Nephron (organoid): ENCODE results near the gene AADACL4.

Experiments
- H3K27ac Mint-ChIP-seq, 3 experiments: 2 replicates each; pipeline ENCODE4 v1.8.0; 2020; ENCODE audit warnings: mixed read lengths in 3 of 3, mild to moderate bottlenecking in 2 of 3, moderate library complexity in 1 of 3
- H3K27me3 Mint-ChIP-seq: 2 replicates; pipeline ENCODE4 v1.8.0; 2021; ENCODE audit warnings: low read depth, mild to moderate bottlenecking, moderate library complexity, mixed read lengths
- H3K36me3 Mint-ChIP-seq: 2 replicates; pipeline ENCODE4 v1.8.0; 2020; ENCODE audit warnings: low read depth, mixed read lengths
- H3K4me1 Mint-ChIP-seq: 2 replicates; pipeline ENCODE4 v1.8.0; 2020; ENCODE audit warnings: mixed read lengths
- H3K4me3 Mint-ChIP-seq, 3 experiments: 2 replicates each; pipeline ENCODE4 v1.8.0; 2020; ENCODE audit warnings: mild to moderate bottlenecking in 3 of 3, mixed read lengths in 3 of 3, moderate library complexity in 2 of 3
- H3K9me3 Mint-ChIP-seq: 2 replicates; pipeline ENCODE4 v1.8.0; 2020; ENCODE audit warnings: mixed read lengths
- TF ChIP-seq, protein P1 (sequence below), 3 experiments: fragments of 200-600 bp; sonication (generic); IDR thresholded peaks; one replicate each; pipeline ENCODE4 v1.5.0; 2021; ENCODE audit warnings: antibody characterized with exemption in 3 of 3; ENCODE audit not compliant: unreplicated experiment in 3 of 3

The AADACL4 gene

GRCh38 chr1:12678350-12678749, 34.5 kb downstream of the AADACL4 start:
- no peak overlapping the region for H3K27ac Mint-ChIP-seq
- TF ChIP-seq, protein P1, sequence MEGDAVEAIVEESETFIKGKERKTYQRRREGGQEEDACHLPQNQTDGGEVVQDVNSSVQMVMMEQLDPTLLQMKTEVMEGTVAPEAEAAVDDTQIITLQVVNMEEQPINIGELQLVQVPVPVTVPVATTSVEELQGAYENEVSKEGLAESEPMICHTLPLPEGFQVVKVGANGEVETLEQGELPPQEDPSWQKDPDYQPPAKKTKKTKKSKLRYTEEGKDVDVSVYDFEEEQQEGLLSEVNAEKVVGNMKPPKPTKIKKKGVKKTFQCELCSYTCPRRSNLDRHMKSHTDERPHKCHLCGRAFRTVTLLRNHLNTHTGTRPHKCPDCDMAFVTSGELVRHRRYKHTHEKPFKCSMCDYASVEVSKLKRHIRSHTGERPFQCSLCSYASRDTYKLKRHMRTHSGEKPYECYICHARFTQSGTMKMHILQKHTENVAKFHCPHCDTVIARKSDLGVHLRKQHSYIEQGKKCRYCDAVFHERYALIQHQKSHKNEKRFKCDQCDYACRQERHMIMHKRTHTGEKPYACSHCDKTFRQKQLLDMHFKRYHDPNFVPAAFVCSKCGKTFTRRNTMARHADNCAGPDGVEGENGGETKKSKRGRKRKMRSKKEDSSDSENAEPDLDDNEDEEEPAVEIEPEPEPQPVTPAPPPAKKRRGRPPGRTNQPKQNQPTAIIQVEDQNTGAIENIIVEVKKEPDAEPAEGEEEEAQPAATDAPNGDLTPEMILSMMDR (IDR thresholded peaks at IDR 0.05; ENCODE audit: unreplicated experiment in 3 of 3): no peak
- no peaks in the 10 kb centered on the region for H3K4me1 Mint-ChIP-seq
- H3K9me3 Mint-ChIP-seq: peaks cover 15% of the 10 kb centered on the region
- H3K36me3 Mint-ChIP-seq: no peaks in the 10 kb centered on the region
- peaks cover 4% of the 10 kb centered on the region for H3K27me3 Mint-ChIP-seq
- H3K4me3 Mint-ChIP-seq: no peak overlapping the region

GRCh38 chr1:12678820-12679219, 34.9 kb downstream of the AADACL4 start:
- H3K9me3 Mint-ChIP-seq: peaks cover 15% of the 10 kb centered on the region

GRCh38 chr1:12690156-12690555, 46.3 kb downstream of the AADACL4 start:
- Mint-ChIP-seq H3K36me3 (no peaks in the 10 kb centered on the region), H3K4me1 (no peaks in the 10 kb centered on the region)
- TF ChIP-seq, protein P1 (IDR thresholded peaks at IDR 0.05; ENCODE audit: unreplicated experiment in 3 of 3): no peak

More at GRCh38 chr1:12678820-12679219, 34.9 kb downstream of the AADACL4 start:
- H3K27me3 Mint-ChIP-seq: peaks cover 4% of the 10 kb centered on the region
- no peaks in the 10 kb centered on the region for H3K36me3 Mint-ChIP-seq
- H3K27ac Mint-ChIP-seq: no peak overlapping the region
- no peak overlapping the region for H3K4me3 Mint-ChIP-seq
- TF ChIP-seq, protein P1 (IDR thresholded peaks at IDR 0.05; ENCODE audit: unreplicated experiment in 3 of 3): no peak
- no peaks in the 10 kb centered on the region for H3K4me1 Mint-ChIP-seq

DNA sequence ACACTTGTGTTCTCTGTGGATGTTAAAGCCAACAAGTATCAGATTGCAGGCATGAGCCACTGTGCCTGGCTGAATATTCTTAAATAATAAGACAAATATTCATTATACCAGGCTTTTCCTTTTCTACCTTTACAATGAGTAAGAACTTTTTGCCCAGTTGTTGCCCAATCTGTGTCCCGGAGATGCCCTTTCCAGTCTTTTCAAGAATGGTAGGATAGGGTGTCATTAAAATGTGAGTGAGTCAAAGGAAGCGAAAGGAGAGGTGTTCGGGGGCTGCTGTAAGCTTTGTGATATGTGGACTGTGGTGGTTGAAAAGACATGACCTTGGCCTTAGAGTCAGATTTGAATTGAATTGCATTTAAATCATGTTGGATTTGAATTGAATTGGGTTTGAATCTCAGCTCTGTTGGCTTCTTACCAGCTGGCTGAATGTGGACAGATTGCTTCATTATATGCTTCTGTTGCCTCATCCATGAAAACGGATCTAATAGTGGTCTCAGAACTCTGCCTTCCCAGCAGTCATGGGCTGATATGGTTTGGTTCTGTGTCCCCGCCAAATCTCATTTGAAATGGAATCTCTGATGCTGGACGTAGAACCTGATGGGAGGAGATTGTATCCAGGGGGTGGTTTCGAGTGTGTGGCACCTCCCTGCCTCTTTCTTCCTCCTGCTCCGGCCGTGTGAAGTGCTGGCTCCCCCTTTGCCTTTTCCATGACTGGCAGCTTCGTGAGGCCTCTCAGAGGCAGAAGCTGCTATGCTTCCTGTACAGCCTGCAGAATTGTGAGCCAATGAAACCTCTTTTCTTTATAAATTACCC, 49.3 kb downstream of the AADACL4 start:
- TF ChIP-seq, protein P1 (IDR thresholded peaks at IDR 0.05; ENCODE audit: unreplicated experiment in 3 of 3): no peak
- Mint-ChIP-seq H3K27me3 (no peaks in the 10 kb centered on the region), H3K9me3 (peaks cover 5% of the 10 kb centered on the region), H3K4me3 (no peak overlapping the region), H3K27ac (no peak overlapping the region), H3K36me3 (no peaks in the 10 kb centered on the region), H3K4me1 (no peaks in the 10 kb centered on the region)

More at GRCh38 chr1:12690156-12690555, 46.3 kb downstream of the AADACL4 start:
- Mint-ChIP-seq H3K4me3 (no peak overlapping the region), H3K27ac (no peak overlapping the region), H3K27me3 (no peaks in the 10 kb centered on the region), H3K9me3 (peaks cover 2% of the 10 kb centered on the region)

DNA sequence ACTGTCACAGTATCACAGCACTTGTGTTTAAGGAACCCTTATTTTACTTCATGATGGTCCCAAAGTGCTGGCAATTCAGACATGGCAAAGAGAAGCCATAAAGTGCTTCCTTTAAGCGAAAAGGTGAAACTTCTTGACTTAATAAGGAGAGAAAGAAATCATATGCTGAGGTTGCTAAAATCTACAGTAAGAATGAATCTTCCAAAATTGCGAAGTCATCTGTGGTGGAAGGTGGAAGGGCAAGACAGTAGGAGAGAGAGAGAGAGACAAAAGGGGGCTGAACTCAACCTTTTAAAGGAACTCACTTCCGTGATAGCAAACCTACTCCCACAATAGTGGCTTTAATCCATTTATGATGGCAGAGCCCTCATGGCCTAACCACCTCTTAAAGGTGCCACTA, 52.8 kb downstream of the AADACL4 start:
- Mint-ChIP-seq H3K4me1 (no peaks in the 10 kb centered on the region), H3K9me3 (peaks cover 13% of the 10 kb centered on the region), H3K36me3 (no peaks in the 10 kb centered on the region), H3K27ac (no peak overlapping the region), H3K4me3 (no peak overlapping the region), H3K27me3 (peaks cover 9% of the 10 kb centered on the region)
- TF ChIP-seq, protein P1 (IDR thresholded peaks at IDR 0.05; ENCODE audit: unreplicated experiment in 3 of 3): no peak

DNA sequence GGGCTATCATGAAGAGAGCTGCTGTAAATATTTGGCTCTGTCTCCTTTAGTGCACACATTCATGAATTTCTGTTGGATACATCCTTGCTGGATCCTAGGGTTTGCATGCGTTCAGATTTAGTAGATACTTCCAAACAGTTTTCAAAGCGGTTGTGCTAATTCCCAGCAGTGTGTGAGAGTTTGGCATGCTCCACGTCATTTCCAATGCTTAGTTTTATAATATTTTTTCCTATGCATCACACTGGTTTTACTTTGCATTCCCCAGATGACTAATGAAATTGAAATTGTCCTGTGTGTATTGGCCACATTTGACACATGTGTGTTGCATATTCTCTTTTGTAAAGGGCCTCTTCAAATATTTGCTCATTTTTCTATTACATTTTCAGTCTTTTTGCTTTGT, 53.5 kb downstream of the AADACL4 start:
- H3K27ac Mint-ChIP-seq: no peak overlapping the region
- peaks cover 9% of the 10 kb centered on the region for H3K27me3 Mint-ChIP-seq
- H3K4me1 Mint-ChIP-seq: no peaks in the 10 kb centered on the region
- H3K9me3 Mint-ChIP-seq: peaks cover 13% of the 10 kb centered on the region
- H3K4me3 Mint-ChIP-seq: no peak overlapping the region
- no peaks in the 10 kb centered on the region for H3K36me3 Mint-ChIP-seq
- TF ChIP-seq, protein P1 (IDR thresholded peaks at IDR 0.05; ENCODE audit: unreplicated experiment in 3 of 3): no peak
